TTC549 (cell line): ENCODE data around the gene NCAM1.

Experiments used
- FAIRE-seq: peaks from 2 replicates; lab custom pipeline; 2012; peaks lifted over from hg19 to GRCh38; lab: Jason Lieb, UNC

NCAM1 gene

DNA sequence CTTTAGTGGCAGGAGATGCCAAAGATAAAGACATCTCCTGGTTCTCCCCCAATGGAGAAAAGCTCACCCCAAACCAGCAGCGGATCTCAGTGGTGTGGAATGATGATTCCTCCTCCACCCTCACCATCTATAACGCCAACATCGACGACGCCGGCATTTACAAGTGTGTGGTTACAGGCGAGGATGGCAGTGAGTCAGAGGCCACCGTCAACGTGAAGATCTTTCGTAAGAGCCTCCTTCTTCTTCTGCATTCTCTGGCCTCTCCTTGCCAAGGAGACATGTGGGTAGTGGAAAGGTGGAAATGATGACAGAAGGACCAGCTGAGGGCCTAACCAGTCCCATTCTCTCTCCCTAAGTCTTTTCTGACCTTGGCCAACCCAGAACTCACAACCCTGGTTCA, 243.1 kb downstream of the NCAM1 start:
- no peak for FAIRE-seq

DNA sequence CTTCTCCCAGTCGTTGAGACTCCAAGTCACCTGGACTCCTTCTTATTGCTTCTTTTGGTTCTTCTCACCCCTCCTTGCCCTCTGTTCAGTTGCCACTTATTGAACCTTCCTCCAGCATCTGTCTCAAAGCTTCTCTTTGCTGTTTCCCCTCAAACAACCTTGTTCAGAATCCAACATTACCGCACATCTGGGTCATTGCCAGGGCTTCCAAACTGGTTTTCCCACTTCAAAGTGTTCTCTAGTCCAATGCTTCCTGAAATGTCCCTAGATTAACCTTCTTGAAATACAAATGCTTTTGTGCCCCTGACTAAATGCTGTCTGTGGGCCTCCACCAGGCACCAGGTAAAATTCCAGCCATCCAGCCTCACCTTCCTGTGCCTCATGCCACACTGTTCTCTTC, 252.3 kb downstream of the NCAM1 start:
- FAIRE-seq: no peak

DNA sequence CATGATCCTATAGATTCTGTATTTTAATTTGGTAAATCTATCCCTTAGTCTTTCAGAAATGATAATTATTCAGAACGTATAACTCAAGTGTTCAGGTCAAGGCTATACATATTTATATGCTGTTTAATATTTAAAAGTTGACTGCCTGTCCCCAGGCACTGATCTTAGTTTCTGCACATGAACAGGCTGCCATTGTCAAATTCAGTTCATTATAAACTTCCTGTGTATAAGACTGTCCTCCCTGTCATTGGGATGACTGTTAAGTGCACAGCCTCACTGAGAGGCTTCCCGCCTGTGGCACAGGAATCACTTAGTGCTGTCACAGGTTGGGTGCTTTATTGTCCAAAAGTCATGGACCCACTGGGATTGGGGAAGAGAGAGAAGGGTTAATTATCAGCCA, 261.0 kb downstream of the NCAM1 start:
- no peak for FAIRE-seq

DNA sequence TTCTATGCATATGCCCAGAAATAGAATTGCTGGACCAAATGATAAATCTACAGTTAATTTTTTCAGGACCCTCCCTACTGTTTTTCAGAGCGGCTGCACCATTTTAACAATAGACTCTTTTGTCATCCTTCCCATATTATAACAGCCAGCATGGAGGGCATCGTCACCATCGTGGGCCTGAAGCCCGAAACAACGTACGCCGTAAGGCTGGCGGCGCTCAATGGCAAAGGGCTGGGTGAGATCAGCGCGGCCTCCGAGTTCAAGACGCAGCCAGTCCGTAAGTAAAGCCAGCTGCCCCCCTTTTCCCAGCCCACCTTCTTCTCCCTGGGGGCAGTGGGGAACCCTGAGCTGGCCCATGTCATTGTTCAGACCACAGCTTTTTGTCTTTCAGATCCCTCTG, 273.7 kb downstream of the NCAM1 start:
- no peak for FAIRE-seq

DNA sequence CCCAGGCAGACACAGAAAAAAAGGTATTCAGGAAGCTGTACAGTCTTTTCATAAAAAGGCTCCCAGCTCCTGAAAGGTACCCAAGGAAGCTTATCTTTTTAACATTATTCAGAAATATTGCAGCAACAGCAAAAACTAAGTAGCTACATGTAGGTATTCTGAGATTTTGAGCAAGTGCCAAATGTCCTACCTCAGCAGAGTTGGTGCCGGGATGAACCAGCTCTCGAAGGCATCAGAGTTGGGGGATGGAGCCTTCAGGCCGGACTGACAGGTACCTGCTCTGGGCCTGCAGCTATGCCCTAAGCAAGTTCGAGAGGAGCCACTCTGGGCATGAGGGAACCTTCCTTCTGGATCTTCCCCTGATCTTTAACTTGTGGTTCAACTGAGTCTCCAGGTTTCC, 276.0 kb downstream of the NCAM1 start:
- FAIRE-seq: no peak

DNA sequence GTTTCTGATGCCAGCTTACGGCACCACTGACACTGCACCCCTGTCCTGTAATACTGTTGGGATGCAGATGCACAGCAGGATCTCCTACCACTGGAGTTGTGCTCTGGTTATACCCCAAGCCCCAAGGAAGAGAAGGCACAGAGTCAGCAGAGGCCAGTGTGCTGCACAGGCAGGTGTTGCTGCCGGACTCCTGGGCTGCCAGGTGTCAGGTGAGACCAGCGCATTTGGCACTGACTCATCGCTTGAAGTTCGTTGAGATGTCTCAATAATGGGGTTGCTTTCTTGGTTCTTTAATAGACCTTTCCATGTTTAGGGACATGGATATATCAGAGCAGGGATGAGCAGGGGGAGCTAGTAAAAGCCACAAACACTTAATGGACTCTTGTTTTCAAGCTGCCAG, 277.5 kb downstream of the NCAM1 start:
- FAIRE-seq: no peak

DNA sequence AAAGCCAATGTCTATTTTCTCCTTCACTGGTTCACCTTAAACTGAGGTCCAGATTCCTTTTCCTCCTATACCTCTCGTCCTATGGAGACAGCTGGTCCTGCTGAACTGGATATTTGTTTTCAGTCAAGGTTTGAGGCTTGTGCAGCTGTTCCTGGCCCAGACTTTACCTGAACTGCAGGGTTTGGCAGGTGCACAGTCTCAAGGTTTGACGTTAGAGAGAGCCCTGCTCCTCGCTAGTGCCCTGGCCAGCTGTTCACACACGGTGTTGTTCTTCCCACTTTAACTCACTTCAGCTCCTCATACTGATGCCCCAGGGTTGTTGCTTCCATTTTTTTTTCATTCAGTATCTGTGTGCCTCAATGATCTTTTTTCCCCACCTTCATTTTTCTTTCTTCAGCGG, 279.2 kb downstream of the NCAM1 start:
- FAIRE-seq: no peak

DNA sequence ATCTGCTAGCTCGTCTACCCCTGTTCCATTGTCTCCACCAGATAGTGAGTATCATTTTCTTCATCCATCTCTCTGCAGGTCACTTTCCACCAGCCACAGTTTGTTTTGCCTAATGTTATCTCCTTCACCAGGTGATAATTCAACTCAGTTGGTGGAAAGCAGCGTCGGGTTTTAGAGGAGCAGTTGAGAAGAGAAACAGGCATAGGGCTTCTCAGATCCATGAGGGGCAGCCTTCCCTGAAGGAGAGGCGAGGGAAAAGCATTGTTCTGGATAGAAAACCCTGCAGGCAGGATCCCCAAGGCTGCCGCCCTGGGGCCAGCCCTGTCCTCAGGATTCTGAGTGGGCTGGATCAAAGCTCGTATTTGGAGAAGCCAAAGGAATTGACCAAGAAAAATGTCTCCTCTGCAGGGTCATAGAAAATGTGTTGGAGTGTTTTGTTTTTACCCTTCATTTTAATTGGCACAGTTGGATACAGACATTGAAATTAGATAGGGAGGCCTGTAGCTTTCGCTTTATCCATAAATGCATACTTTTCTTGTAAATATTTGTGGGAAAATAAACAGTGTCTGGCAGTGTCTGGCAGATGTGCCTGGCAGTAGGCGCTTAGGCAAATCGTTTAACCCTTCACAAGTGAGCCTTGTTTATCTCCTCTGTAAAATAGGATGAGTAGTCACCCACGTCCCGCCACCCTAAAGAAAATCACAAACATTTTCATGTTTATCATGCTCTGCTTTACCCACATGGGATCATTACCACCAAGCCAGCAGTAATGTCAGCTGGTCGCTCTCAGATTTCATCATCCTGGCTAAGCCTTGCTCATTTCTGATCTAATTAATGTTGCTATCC, 279.8 kb downstream of the NCAM1 start:
- no peak for FAIRE-seq

DNA sequence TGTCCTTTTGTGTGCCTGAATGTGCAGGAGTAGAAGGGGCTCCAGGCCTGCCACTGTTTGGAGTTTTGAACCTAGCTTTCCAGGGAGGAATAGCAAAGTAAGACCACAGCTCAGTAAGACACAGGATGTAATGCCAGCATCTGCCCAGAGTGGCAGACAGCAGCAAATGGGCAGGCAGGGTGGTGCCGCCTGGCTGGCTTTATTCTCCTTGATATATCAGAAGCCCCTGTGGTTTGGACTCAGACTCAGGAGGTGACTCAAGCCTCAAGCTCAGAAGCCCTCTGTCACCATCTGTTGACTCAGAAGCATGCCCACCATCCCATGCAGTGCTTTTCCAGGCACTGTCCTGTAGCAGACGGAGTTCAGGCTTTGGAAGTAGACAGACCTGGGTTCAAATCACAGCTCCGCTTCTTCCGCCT, 280.4 kb downstream of the NCAM1 start:
- FAIRE-seq: no peak

DNA sequence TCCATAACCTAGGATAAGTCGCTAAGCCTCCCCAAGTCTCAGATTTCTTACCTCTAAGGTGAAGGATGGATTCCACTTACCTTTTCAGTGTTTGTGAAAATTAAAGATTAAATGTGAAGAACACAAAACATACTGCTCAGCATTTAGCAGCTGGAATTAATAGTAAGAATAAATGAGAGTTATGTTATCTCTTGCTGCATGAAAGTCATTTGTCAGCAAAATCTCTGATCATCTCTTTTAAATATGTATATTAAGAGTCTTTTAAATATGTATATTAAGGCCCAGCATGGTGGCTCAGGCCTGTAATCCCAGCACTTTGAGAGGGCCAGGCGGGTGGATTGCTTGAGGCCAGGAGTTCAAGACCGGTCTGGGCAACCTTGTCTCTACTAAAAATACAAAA, 280.8 kb downstream of the NCAM1 start:
- FAIRE-seq: no peak

DNA sequence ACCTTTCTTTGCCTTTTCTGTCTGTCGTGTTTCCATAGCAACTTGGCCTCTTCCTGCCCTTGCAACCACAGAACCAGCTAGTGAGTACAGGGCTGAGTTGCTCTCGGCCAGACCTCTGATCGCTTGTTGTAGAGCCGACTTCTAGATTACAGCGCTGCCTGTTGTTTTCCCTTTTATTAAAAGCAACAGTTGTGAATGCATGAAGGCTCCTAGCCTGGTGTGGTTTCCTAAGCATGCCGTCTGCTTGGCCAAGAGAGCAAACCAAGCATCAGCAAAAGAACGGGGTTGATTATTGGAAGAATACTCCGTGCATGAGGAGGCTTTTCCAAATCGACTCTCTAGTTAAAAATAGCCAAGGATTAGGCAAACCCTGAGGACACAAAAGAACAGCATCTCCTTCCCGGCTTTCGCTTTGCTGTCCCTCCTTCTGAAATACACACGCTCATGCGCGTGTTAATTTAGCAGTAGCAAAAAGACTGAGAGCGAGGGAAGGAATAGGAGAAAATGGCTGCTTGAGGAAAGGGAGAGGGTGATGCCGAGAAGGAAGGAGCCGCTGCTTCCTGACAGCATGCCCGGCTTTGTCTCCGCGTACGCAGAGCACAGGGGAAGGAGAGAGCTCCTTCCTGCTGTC, 281.7 kb downstream of the NCAM1 start:
- no peak for FAIRE-seq

DNA sequence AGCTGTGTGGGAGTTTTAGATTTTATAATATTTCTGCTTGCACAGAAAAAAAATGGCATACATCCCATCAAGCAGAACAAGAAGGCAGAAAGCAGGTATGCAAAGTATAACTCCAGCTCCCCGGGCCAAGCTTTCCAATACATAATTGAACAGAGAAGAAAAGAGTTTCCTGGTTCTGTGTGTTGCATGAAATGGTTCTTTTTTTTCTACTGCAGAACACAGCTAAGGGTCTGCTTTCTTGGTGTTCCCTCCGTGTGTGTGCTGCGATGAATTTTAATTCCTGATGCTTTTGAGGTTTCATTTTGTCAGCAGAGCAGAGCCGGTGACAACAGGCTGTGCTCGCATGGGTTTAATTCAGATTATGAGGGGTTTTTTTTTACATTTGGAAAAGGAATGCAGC, 282.5 kb downstream of the NCAM1 start:
- no peak for FAIRE-seq

DNA sequence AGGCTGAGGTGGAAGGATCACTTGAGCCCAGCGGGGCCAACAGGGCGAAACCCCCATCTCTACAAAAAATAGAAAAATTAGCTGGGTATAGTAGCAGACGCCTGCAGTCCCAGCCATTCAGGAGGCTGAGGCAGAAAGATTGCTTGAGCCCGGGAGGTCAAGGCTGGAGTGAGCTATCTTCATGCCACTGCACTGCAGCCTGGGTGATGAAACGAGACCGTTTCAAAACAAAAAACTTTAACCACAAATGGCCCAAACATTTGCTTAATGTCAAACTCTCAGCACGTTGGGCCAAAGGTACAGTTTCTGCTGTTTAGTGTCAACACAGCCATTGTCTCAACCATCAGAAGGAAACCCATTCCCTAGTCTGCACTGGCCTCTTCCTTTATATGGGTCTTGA, 284.0 kb downstream of the NCAM1 start:
- FAIRE-seq: no peak

DNA sequence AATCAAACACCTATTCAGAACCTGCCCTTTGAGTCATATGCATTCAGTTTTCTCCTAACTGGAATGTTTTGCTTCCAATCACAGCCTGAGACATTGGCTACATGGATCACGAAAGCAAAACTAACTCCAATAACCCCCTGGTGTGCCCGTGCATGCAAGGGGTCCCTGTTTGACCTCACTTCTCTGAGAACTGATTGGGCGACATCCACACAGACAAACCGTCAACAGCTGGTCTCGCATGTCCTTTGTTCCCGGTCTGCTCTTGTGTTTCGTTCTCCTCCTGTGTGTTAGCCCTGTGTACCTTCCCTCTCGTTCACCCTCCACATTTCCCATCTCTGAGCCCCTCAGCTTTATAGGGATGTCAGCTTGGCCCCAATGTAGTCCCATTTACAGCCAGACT, 286.0 kb downstream of the NCAM1 start:
- FAIRE-seq: no peak

DNA sequence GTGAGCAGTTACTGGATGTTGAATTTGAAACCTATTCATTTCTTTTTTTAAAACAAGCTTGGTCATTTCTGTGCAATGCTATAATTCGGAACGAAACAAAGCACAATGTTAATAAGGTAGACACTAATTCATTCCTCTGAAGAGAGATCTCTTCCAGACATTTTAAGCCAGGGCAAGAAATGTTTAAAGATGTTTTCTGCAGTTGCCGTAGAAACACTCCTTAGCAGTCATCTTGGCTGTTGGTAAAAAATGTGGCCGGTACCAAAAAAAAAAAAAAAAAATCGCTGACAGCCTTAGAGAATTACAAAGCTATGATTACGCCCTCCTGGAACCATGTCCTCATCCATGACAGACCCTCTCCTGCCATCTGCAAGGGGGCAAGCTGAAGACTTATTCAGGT, 286.7 kb downstream of the NCAM1 start:
- FAIRE-seq: no peak

DNA sequence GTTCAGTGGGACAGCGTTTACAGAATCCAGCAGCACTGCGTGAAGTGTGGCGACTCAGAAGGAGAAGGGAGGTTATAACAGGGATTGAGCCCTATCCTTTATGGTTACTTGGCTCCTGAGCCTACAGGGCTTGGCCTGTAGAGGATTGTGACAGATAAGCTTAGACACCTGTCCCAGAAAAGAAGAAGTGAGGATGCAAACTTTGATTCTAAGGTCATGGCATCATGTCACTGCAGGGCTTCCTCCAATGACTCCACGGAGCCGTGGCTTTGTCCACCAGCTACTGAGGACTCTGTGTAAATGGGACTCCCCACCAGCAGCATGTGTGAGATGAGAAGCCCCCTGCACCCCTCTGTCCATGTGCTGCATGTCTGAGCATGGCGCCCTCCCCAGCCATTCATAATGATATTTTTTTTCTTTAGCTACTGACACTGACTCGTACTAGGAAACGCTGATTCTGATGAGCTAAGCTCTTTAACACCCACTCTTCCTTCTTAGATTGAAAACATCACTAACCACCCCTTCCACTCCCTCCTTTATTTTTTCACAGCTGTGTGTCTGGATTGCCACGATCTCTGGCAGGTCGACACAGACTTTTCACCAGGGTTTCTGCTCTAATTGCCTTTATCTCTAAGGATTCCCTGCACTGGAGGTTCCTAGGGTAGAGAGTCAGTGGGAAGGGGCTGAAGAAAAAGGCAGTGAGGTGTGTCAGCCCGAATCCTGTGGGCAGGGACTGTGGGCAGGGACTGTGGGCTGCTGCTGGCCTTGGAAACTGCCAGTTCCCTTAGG, 287.7 kb downstream of the NCAM1 start:
- FAIRE-seq: no peak

DNA sequence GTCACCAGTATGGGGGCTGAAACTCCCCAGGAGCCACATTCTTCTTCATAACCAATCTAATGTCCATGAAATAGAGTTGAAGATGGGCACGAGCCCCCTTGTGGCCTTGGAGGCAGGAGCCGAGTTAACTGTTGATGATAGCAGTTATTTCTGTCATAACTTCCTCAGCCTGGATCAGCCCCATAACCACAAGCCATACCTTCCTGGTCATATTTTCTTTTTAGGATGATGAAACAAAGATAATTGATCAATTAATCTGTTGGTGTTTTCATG, 288.2 kb downstream of the NCAM1 start:
- no peak for FAIRE-seq

DNA sequence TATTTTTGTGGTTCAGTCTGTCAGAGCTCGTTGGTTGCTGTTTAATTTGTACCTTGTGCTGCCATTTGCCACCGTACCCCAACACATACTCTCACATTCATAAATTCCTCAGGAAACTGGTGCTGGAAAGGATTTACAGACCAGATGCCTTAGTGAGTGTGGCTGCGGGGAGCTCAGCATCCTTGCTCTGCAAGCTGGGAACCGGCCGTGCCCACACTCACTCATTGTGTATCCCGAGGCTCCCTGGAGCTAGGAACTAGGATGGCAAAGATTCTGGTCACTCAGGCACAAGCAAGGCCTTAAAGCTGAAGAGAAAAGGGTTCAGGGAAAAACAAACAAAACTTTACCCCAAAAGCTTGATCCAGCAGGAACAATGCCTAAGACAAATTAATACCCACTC, 288.6 kb downstream of the NCAM1 start:
- FAIRE-seq: no peak

DNA sequence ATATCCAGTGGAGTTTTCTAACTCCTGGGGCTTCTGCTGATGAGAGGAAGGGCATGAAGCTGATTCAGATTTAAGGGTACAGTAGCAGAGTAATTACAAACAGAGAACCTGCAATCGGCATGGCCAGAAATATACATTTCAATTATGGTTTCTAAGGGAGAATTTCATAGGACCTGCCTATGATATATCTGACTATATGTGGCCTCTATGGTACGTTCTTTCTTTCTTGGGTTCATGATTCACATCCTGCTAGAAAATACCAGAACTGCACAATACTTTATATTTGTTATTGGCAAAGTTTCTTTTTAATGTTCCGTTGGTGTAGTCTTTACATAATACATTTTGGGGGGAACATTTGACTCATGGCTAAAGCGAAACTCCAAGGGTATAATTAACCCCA, 290.1 kb downstream of the NCAM1 start:
- FAIRE-seq: no peak

DNA sequence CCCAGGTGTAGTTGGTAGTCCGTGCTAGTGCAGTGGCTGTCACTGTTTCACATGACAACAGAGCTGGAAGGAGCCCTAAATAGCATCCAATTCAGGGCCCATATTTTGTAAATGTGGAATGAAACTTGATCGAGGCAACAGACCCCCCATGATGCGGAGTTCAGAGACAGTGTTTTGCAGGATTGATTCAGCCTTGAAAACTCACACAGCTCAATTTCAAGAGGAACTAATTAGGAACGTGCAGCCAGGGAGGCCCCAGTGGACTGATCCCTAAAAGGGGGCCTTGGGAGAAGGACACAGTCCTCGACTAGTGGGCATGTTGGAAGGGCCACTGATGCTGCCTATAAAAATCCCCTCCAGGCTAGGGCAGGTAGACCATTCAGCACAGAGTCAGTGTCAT, 292.2 kb downstream of the NCAM1 start:
- FAIRE-seq: no peak

DNA sequence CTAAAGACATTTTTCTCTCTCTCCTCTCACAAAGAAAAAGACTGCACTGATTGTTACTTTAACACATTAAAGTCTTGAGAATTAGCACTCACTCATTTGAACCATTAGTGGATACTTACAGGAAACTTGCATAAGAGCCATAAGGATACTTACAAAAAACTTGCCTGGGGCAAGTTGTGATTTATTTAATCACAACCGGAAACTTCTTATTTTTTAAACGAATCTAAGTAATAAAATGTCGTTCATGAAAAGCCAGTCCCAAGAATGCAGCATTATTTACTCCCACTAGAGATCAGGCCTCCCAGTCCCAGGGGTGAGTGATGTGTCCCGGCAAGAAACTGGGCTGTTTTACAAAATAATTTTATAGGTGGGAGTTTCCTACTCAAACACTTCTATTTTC, 293.9 kb downstream of the NCAM1 start:
- no peak for FAIRE-seq

DNA sequence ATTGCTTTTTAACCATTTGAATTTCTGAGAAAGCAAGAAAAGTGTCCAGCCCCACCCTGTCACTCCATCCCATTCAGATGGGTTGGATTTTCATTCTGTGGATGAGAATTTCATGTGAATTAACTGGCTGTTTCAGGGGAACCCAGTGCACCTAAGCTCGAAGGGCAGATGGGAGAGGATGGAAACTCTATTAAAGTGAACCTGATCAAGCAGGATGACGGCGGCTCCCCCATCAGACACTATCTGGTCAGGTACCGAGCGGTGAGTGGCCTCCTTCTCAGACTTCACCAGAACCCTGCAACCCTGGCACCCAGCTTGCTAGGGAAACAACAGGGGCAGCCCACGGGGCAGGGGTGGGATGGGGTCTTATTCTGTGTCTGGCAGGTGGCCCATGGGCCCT, 294.5 kb downstream of the NCAM1 start:
- no peak for FAIRE-seq

DNA sequence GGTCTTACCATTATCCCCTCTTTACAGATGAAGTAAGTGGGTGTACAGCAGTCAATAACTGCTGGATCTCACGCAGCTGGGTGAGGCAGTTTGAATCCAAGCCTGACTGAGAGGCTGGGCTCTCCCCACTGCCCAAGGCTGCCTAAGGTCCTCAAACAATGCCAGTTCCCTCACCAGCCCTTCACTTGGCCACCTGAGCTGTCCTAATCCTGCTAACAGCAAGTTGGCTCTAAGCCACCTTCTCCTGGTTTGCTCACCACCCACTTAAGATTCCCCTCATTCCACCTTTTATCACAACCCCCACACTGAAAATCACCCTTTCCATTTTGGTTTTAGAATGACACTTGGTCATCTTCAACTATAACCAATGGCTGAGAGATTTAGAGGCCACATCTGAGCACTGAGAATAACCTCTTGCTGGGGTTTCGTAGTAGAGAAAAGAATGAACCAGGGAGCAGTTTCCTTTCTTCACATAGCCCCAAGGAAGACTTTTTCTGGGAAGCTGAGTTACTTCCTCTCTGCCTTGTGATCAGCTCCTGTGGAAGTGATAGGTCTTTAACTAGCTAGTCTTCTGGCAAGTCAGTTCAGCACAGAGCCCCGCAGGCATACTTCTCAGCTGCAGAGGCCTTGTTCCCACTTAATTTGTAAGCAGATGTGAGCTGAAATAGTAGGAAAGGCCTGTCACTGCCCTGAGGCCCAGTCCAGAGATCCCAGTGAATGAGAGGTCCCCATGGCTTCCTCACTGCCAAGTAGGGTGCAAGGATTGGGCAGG, 295.4 kb downstream of the NCAM1 start:
- no peak for FAIRE-seq
